ENCODE results near the gene MRPL46.

DNA sequence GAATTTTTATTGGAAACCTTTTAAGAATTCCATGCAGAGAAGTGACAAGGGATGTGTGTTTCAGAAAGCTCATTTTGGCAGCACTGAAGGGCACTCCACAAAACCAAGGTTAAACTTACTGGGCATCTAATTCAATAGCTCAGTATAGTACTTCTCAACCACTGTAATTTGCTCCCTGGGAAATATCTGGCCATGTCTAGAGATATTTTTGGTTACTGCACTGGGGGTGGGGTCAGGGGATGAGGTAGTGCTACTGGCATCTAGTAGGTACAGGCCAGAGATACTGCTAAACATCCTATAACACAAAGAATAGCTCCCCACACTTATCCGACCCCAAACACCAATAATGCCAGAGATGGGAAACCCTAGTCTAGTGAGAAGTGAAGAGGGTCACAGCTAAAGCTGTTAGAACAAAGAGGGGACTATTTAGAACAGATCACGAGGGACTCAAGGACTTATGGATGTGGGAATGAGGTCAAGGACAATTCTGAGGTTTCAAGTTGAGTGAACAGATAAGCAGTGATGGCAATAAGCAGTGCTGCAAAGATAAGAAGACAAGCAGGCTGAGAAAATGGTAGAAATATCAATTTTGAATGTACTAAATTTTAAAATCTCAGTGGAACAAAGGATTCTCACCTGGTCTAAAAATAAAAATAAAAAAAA lies 3.2 kb downstream of the MRPL46 start:
- TF ChIP-seq CTCF (IDR thresholded peaks at IDR 0.05; ENCODE audit: insufficient read depth, low read length, poor library complexity, severe bottlenecking), result no peak
- no peak for TF ChIP-seq EZH2phosphoT487 (conservative IDR thresholded peaks at IDR 0.05; ENCODE audit: low read length)
